CD4-positive, alpha-beta T cell treated with Interleukin-4 for 4 hours (primary cell): ENCODE measurements around the gene LDLRAD3.
"Not testable (repeated sequence)": the region's sequence is repeated elsewhere in the genome, so short reads cannot be mapped to it uniquely, and the experiment has no call there.

Experiments
- DNase-seq: peaks from one replicate; pipeline ENCODE4 v3.0.0-alpha.2; 2020

LDLRAD3 gene

GRCh38 chr11:36024716-36025115 is 80.9 kb downstream of the LDLRAD3 start:
- no peak for DNase-seq

DNA sequence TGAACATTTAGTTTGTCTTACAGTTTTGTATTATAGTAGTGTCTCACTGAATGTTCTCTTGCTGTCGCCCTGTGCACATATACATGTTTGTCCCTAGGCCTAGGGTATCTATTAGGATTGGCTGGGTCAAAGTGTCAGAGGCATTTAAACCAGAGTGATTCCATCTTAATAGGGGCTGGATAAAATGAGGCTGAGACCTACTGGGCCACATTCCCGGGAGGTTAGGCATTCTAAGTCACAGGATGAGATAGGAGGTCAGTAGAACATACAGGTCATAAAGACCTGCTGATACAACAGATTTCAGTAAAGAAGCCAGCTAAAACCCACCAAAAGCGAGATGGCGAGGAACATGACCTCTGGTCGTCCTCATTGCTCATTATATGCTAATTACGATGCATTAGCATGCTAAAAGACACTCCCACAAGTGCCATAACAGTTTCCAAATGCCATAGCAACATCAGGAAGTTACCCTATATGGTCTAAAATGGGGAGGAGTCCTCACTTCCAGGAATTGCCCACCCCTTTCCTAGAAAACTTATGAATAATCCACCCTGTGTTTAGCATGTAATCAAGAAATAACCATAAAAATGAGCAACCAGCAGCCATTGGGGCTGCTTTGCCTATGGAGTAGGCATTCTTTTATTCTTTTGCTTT is 82.6 kb downstream of the LDLRAD3 start:
- DNase-seq, result no peak

DNA sequence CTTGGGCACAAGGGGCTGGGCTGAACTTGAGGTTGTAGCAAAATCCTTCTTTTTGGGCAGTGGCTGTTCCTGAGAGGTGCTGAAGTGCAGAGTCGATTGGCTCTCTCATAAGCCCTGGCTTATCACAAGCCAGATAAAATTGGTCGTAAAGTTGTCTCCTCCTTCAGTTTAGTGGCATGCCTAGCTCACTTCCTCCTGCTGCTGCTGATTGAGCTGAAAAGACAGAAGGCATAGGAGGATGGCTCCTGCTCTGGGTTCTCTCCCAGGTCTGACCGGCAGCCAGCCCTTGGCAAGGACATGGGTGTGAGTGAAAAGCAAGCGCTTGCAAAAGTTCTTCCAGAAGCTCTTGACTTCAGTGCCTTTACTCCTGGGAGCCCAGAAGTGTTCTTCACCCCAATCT is 83.9 kb downstream of the LDLRAD3 start:
- DNase-seq, result no peak

GRCh38 chr11:36029616-36030015 is 85.8 kb downstream of the LDLRAD3 start:
- no peak for DNase-seq

DNA sequence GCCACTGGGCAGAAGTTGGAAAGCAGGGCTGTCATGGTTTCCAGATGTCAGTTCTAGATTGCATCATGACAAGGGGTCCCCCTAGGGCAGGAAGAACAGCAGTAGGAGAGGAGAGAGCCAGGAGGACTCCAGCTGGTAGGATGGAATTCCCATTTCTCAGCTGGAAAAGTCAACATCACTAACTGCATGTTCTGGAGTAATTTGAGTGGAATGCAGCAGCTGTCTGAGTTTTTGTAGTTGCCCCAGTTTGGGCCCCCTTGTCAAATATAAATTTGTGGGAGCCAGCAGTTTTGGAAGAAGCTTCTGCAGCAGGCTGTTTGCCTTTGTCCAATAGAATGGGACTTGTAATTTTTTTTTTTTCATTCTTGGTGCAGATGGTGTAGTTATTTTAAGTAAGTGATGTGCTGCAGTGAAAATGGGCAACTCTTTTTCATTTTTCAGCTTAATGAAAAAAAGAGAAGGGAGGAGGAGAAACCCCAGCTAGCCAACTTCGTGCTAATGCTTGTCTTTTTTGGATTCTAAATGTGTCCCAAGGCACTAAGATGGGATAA is 86.9 kb downstream of the LDLRAD3 start:
- no peak for DNase-seq

DNA sequence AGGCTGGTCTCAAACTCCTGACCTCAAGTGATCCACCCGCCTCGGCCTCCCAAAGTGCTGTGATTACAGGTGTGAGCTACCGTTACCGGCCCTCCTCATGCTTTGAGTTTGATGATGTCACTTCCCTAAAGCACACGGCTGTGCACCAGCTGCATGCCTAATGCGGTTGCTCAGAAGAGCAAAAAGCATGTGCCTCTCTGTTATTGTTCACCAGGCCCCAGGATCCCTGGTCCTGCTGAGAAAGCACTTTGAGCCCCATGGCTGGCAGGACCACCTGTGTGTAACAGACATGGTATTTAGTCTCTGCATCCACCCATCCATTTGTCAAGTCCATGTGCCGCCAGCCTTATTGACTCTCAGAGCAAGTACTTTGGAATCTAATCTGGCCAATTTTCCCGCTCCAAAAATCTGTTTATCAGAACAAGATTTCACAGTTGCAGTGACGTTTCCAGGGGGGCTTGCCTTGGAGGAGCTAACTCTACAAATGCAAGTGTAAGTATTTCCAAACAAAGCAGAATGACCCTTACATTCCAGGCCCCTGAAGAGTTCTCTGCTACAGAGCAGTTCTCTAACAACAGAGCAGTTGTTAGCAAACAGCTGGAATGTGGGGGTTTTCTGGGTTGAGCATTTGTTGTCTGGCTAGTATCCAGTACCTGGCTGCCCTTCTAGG is 89.4 kb downstream of the LDLRAD3 start:
- DNase-seq, result no peak

GRCh38 chr11:36033936-36034335 is 90.1 kb downstream of the LDLRAD3 start:
- DNase-seq, result no peak

GRCh38 chr11:36034551-36035331 is 90.9 kb downstream of the LDLRAD3 start:
- DNase-seq, result no peak

DNA sequence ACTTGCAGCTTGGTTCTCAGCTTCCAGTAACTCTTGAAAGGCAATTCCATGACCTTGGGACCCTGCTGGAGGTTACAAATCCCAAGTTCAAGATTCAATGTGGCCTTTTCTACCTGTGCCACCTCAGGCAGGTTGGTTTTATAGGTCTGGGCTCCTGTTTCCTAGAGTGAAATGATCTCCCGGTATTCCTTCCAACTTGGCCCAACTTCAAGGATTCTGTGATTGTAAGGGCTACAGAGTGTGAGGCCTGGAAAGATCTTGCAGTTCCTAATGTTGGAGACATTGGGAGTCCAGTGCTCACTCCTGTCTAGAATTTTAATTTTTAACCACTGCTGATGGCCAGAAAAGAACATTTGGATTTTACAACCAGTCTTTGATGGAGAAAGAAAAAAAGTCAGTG is 91.6 kb downstream of the LDLRAD3 start:
- no peak for DNase-seq

DNA sequence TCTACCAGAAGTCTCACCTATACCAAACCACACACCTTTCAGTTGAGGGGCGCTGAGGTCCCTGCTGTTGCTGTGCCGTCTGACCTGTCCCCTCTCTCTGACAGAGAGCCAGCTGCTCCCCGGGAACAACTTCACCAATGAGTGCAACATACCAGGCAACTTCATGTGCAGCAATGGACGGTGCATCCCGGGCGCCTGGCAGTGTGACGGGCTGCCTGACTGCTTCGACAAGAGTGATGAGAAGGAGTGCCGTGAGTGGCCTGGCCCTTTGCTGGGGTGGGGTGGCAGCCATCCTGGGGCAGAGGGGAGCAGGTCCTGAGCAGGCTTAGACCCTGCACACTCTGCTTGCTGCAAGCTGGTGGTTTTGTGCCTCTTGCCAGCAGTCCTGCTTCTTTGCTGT is 92.1 kb downstream of the LDLRAD3 start:
- DNase-seq, result no peak

- DNase-seq, result no peak
Measured at GRCh38 chr11:36037031-36037430, 93.2 kb downstream of the LDLRAD3 start.

- no peak for DNase-seq
Measured at GRCh38 chr11:36038541-36038940, 94.7 kb downstream of the LDLRAD3 start.

- no peak for DNase-seq
Measured at GRCh38 chr11:36039471-36039870, 95.6 kb downstream of the LDLRAD3 start.

DNA sequence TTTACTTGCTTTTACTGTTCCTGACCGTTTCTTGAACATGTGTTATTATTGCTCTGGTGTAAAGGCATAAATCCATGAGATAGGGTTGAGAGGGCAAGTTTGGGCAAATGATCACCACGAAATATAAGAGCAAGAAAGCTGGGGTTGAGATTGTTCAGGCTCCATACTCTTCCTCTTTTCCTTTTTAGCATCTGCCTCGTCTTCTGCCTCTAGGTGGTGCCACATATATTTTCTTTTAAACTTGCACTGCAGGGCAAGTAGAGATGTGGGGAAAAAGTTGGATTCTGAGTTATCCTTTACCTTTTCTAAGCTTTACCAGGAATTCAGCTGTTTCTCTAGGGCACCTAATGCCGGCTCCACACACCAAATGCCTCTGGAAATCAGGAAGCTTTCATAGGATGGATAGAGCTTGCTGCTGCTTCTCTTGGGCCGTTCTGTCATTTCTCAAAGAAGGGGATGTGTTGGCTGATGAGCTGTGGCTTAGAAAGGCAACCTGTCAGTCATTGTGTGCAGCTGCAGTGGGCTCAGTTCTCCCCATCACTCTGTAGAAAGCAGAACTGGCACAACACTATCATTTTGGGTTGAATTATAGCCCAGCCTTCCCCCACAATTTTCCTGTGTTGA is 98.2 kb downstream of the LDLRAD3 start:
- no peak for DNase-seq

- no peak for DNase-seq
Measured at GRCh38 chr11:36044636-36045035, 100.8 kb downstream of the LDLRAD3 start.

- not testable (repeated sequence) for DNase-seq
Measured at GRCh38 chr11:36045945-36046344, 102.1 kb downstream of the LDLRAD3 start.

DNA sequence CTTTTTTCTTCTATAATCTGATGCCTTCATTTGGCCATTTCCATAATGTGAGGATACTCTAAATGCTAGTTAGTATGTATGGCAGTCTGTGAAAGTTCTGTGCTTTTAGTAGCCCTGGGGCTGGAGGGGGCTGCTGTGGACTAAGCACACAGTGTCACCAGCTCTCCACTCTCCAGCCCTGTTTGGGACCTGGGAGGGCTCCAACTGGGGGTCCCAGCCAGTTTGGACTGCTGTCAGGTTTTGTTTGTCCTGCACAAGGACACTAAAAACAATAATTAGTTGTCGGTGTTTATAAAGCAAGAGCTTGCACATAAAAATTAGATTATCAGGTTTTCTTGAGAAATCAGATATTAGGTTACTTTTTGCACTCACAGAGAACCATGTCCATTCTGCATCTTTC is 103.1 kb downstream of the LDLRAD3 start:
- DNase-seq, result no peak

DNA sequence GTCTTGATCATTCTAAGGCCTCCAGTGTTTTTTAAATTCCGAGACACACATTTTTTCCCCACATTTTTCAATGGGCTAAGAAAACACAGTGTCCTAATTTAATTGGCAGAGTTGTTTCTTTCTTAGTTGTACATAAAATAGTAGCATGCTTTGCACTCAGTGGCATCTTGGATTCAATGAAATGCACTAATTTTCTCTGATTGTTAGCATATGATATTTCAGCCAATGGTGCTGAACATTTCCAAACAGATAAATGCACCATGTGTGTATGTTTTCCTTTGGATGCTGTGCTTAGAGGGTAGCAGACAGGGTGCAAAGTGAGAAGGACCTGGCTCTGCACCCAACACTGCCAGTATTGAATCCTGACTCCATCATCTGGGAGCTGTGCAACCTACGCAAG is 103.5 kb downstream of the LDLRAD3 start:
- no peak for DNase-seq

DNA sequence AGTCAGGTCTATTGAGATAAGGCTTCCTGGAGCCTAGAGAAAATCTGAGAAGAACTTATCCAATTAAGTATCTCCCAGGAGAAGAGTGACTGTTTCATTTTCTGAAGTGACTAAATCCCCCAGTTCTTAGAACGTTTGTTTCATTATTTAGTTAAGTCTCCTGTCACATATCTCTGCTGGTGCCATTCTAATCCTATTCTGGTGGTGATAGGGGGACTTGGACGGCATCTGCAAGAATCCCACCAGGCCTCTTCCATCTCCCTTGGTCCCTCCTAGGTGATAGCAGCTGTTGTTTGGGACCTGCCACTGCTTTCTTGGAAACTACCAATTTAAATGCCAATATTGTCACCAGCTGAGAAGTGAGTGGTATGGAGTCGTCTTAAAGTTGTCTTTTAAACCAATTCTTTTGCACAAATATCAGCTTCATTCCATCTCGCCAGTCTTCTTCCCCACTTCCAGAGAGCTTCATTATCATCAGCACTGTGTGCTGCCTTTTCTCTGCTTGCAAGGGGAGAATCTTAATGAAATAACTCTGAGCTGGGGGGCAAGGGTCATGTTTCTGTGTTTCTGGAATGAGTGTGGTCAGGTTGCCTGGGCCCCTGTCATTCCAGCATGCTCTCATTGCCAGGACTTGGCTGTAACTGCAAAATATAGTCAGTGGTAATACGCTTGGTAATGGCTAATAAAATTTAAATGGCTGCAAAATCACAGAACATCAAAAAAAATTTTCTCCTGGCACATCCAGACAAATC is 104.8 kb downstream of the LDLRAD3 start:
- no peak for DNase-seq

GRCh38 chr11:36051235-36052144 is 107.6 kb downstream of the LDLRAD3 start:
- no peak for DNase-seq

DNA sequence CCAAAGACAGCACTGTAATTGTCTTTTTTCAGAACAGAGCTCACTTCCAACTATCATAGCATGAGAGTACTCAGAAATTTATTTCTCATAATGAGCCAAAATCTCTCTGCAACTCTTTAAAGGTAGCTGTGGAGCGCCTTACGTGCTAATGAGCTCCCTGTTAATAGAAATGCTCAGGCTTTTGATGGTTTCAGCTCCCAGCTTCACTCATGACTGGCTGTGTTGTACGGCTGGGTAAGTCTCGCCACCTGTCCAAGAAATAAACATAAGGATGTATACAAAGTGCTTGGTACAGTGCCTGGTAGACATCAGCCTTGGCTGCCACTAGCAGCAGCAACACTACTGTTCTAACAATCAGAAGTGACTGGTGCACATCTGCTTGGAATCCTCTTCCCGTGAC is 109.4 kb downstream of the LDLRAD3 start:
- DNase-seq, result no peak
